ENCODE data around the gene CMTM4. TPM values are rescaled to one million over a fixed set of nuclear protein-coding genes. Genes with fewer than 3 reads are reported as not detected.

Gene CMTM4
- total RNA-seq, 4 donors from 2014 or later, result 13.7 to 24.0 (median 15.8) TPM

- Histone ChIP-seq H3K27ac (no peak overlapping the region), H3K36me3 (peaks cover 0 to 47% (median 0%) of the 10 kb centered on the region in 3 donors)
These were observed 76.1 kb downstream of the CMTM4 start for GRCh38 chr16:66620429-66620795.

GRCh38 chr16:66619534-66620428 lies 76.8 kb downstream of the CMTM4 start:
- TF ChIP-seq CTCF (IDR thresholded peaks at IDR 0.05) (no peak), POLR2A (IDR thresholded peaks at IDR 0.05) (no peak)
- no peak for DNase-seq
- peaks cover 14 to 34% (median 20%) of the 10 kb centered on the region in 3 donors for H3K4me1 ChIP-seq
- no peak overlapping the region for H3K4me3 ChIP-seq
- H3K27me3 ChIP-seq, result no peaks in the 10 kb centered on the region
- peaks cover 0 to 53% (median 0%) of the 10 kb centered on the region in 3 donors for H3K36me3 ChIP-seq
- intact Hi-C loops (cut with DNase I), result no loop called here
- H3K9me3 ChIP-seq, result no peaks in the 10 kb centered on the region
- H3K27ac ChIP-seq, result peak overlapping the region in 3 of 4 donors; percentile 66 to 82 (median 74)
- 54 to 65% methylated on average over 12 of the region's 12 CpGs for WGBS, 2 donors

More at GRCh38 chr16:66620429-66620795, 76.1 kb downstream of the CMTM4 start:
- Histone ChIP-seq H3K27me3 (no peaks in the 10 kb centered on the region), H3K4me1 (peaks cover 14 to 34% (median 20%) of the 10 kb centered on the region in 3 donors), H3K4me3 (no peak overlapping the region), H3K9me3 (no peaks in the 10 kb centered on the region)
- intact Hi-C loops (cut with DNase I), result no loop called here
- TF ChIP-seq POLR2A (IDR thresholded peaks at IDR 0.05) (no peak), CTCF (IDR thresholded peaks at IDR 0.05) (no peak)
- DNase-seq, result no peak
- WGBS, 2 donors, result 89 to 93% methylated on average over 8 of the region's 8 CpGs

GRCh38 chr16:66618588-66619375 lies 77.8 kb downstream of the CMTM4 start:
- DNase-seq, result no peak
- Histone ChIP-seq H3K27ac (peak overlapping the region; percentile 66 to 82 (median 74)), H3K4me3 (no peak overlapping the region), H3K9me3 (no peaks in the 10 kb centered on the region), H3K36me3 (peaks cover 0 to 59% (median 0%) of the 10 kb centered on the region in 3 donors), H3K27me3 (no peaks in the 10 kb centered on the region), H3K4me1 (peaks cover 14 to 34% (median 20%) of the 10 kb centered on the region in 3 donors)
- intact Hi-C loops (cut with DNase I), result no loop called here
- TF ChIP-seq POLR2A (IDR thresholded peaks at IDR 0.05), result no peak
- WGBS, 2 donors, result 19 to 23% methylated on average over 9 to 10 of the region's 10 CpGs

GRCh38 chr16:66617728-66618127 lies 78.8 kb downstream of the CMTM4 start:
- H3K9me3 ChIP-seq, result no peaks in the 10 kb centered on the region
- WGBS, 2 donors, result 33 to 56% methylated on average over 6 to 7 of the region's 7 CpGs
- H3K4me3 ChIP-seq, result no peak overlapping the region
- no peak for TF ChIP-seq CTCF (IDR thresholded peaks at IDR 0.05)
- no peak for TF ChIP-seq POLR2A (IDR thresholded peaks at IDR 0.05)
- H3K4me1 ChIP-seq, result peaks cover 14 to 34% (median 20%) of the 10 kb centered on the region in 3 donors
- H3K27me3 ChIP-seq, result no peaks in the 10 kb centered on the region
- H3K36me3 ChIP-seq, result peaks cover 0 to 59% (median 3%) of the 10 kb centered on the region in 3 donors
- no peak for DNase-seq
- intact Hi-C loops (cut with DNase I), result no loop called here
- H3K27ac ChIP-seq, result peak overlapping the region; percentile 7 to 82 (median 70)

GRCh38 chr16:66617010-66617434 lies 79.5 kb downstream of the CMTM4 start:
- Histone ChIP-seq H3K27ac (peak overlapping the region in 1 of 4 donors; percentile 82), H3K36me3 (peaks cover 0 to 61% (median 10%) of the 10 kb centered on the region in 3 donors), H3K9me3 (no peaks in the 10 kb centered on the region), H3K4me3 (no peak overlapping the region), H3K27me3 (no peaks in the 10 kb centered on the region), H3K4me1 (peaks cover 14 to 34% (median 20%) of the 10 kb centered on the region in 3 donors)
- no peak for TF ChIP-seq POLR2A (IDR thresholded peaks at IDR 0.05)
- no peak for TF ChIP-seq CTCF (IDR thresholded peaks at IDR 0.05)
- WGBS, 2 donors, result 46 to 81% methylated on average over 1 to 2 of the region's 2 CpGs
- no peak for DNase-seq
- intact Hi-C loops (cut with DNase I), result no loop called here

Measured in esophagus squamous epithelium (tissue), 5 donors.